ENCODE measurements around the gene DLX1.

Gene DLX1

GRCh38 chr2:172079838-172080640, 5.3 kb upstream of the DLX1 start:
- TF ChIP-seq GATA2 (IDR thresholded peaks at IDR 0.05; ENCODE audit: low read depth, low read length) = no peak
- TF ChIP-seq GATA3 (IDR thresholded peaks at IDR 0.05; ENCODE audit: low read depth, low read length) = no peak

GRCh38 chr2:172080641-172081220, 4.6 kb upstream of the DLX1 start:
- TF ChIP-seq GATA3 (IDR thresholded peaks at IDR 0.05; ENCODE audit: low read depth, low read length) = no peak
- TF ChIP-seq GATA2 (IDR thresholded peaks at IDR 0.05; ENCODE audit: low read depth, low read length) = no peak

GRCh38 chr2:172081221-172082022, 3.9 kb upstream of the DLX1 start:
- TF ChIP-seq GATA3 (IDR thresholded peaks at IDR 0.05; ENCODE audit: low read depth, low read length) = no peak

GRCh38 chr2:172082105-172082943, 3.0 kb upstream of the DLX1 start:
- no peak for TF ChIP-seq GATA3 (IDR thresholded peaks at IDR 0.05; ENCODE audit: low read depth, low read length)
- no peak for TF ChIP-seq GATA2 (IDR thresholded peaks at IDR 0.05; ENCODE audit: low read depth, low read length)

GRCh38 chr2:172082944-172083627, 2.2 kb upstream of the DLX1 start:
- no peak for TF ChIP-seq GATA3 (IDR thresholded peaks at IDR 0.05; ENCODE audit: low read depth, low read length)

- TF ChIP-seq GATA3 (IDR thresholded peaks at IDR 0.05; ENCODE audit: low read depth, low read length) = no peak
- no peak for TF ChIP-seq GATA2 (IDR thresholded peaks at IDR 0.05; ENCODE audit: low read depth, low read length)
These were observed 1.5 kb upstream of the DLX1 start for GRCh38 chr2:172083628-172084394.

GRCh38 chr2:172084395-172084644, 987 bp upstream of the DLX1 start:
- TF ChIP-seq GATA3 (IDR thresholded peaks at IDR 0.05; ENCODE audit: low read depth, low read length) = no peak
- TF ChIP-seq GATA2 (IDR thresholded peaks at IDR 0.05; ENCODE audit: low read depth, low read length) = no peak

- TF ChIP-seq GATA3 (IDR thresholded peaks at IDR 0.05; ENCODE audit: low read depth, low read length) (no peak), GATA2 (IDR thresholded peaks at IDR 0.05; ENCODE audit: low read depth, low read length) (no peak)
These were observed 455 bp upstream of the DLX1 start for GRCh38 chr2:172084645-172085459.

GRCh38 chr2:172086241-172087206, 1.2 kb downstream of the DLX1 start:
- TF ChIP-seq GATA3 (IDR thresholded peaks at IDR 0.05; ENCODE audit: low read depth, low read length) (no peak), GATA2 (IDR thresholded peaks at IDR 0.05; ENCODE audit: low read depth, low read length) (no peak)

- TF ChIP-seq GATA3 (IDR thresholded peaks at IDR 0.05; ENCODE audit: low read depth, low read length) = no peak
- no peak for TF ChIP-seq GATA2 (IDR thresholded peaks at IDR 0.05; ENCODE audit: low read depth, low read length)
These were observed 2.0 kb downstream of the DLX1 start for GRCh38 chr2:172087207-172087779.

- TF ChIP-seq GATA2 (IDR thresholded peaks at IDR 0.05; ENCODE audit: low read depth, low read length) = no peak
- TF ChIP-seq GATA3 (IDR thresholded peaks at IDR 0.05; ENCODE audit: low read depth, low read length) = no peak
These were observed 2.5 kb downstream of the DLX1 start for GRCh38 chr2:172087780-172088244.
